NCI-H128 (cell line): Measurements from ENCODE around the gene DNASE1L1.

Experiments
- DNase-seq: peaks from one replicate; lab custom pipeline; 2025; ENCODE audit not compliant: unreplicated experiment; lab: John Stamatoyannopoulos, UW

The DNASE1L1 gene

DNA sequence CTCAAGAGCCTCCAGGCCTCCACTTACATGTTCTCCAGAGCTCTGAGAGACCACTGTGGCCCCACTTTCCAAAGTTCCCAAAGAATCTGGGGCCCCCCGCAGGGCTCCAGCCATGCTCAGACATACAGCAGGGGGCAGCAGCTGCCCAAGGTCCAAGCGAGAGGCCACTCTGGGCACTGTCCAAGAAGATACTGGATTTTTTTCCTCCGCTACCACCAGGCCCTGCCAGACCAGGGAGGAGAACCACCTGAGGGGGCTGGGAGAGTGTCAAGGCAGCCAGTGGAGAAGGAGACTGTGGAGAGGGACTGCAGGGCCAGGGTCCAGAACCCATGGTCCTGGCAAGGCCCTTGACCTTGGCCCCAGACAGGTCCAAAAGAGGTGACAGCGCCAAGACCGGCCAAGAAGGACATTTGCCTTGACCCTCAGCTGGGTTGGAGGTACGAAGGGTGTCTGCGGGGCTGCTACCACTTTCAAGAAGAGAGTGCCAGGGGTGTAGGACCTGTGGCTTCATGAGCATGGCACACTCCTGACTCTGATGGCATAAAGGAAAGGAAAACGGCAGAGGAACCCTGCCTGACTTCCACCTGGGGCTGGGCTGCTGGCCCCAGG, 24.7 kb downstream of the DNASE1L1 start:
- no peak for DNase-seq

DNA sequence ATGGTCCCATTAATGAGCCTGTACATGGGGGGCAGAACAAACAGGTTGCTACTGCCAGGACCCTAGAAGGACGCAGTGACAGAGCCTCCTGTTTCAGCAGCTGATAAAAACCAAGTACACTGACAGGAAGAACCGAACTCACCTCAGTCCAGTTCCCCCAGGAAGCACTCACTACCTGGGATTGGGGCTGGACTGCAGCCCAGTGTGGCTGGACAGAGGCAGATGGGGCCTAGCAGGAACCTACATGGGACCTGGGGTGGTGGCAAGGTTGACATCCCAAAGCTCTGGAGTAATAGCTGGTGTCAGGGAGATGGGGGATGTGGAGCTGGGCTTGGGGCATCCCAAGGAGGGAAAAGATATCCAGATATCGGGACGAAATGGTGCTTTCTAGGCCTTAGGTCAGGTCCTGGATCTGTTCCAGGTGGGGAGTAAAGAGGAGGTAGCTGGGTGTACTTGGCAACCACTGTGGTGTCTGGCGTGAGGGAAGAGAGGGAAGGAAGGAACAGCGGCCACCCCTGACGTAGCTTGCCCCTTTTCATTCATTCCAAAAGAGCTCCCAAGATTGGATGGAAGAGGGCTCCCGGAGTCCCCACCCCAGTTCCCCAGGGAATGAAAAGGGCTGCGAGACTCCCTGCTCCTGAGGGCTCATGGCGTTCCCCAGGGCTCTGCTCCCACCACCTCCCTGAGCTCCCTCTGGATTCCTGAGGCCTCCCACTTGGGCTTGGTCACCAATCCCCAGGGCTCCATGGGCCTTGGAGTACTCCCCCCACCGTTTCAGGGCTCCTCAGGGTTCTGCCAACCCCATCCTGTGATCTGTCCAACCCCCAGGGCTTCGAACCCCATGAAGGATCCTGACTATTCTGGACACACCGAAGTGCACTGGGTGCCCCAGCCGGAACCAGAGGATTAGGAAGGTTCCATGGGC, 25.4 kb downstream of the DNASE1L1 start:
- no peak for DNase-seq

DNA sequence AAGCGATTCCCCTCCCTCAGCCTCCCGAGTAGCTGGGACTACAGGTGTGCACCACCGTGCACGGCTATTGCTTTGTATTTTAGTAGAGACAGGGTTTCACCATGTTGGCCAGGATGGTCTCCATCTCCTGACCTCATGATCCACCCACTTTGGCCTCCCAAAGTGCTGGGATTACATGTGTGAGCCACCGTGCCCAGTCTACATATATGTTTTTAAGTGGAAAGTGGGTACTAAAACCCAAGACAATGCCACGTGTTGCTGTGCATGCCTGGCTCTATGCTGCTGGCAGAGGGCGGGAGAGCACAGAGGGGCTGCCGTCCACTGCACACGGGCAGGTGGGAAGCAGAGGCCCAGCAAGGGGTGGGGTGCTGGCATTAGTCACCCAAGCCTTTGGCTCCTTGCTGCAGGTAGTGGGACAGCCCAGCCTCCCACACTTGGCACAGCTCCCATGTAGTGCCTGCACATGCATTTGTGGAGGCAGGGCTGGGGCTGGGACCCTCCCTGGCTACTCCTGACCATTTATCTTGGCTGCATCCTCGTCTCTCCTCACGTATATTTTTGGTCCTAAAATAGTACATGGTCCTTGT, 26.5 kb downstream of the DNASE1L1 start:
- DNase-seq: no peak

DNA sequence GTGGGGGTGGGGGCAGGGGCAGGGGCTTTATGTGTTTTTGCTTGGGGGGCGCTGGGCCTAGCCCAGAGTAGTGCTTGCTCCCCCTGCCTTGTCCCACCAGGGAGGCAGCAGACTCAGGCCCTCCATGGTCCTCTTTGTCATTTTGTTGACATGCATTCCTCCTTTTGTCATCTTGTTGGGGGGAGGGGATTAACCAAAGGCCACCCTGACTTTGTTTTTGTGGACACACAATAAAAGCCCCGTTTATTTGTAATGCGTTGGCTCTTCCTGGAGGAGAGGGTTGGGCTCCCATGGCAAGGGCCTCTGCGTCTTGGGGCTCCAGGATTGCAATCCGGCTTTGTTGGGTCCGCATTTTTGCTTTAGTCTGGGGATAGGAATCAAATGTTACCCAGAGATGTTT, 27.8 kb downstream of the DNASE1L1 start:
- DNase-seq: no peak

DNA sequence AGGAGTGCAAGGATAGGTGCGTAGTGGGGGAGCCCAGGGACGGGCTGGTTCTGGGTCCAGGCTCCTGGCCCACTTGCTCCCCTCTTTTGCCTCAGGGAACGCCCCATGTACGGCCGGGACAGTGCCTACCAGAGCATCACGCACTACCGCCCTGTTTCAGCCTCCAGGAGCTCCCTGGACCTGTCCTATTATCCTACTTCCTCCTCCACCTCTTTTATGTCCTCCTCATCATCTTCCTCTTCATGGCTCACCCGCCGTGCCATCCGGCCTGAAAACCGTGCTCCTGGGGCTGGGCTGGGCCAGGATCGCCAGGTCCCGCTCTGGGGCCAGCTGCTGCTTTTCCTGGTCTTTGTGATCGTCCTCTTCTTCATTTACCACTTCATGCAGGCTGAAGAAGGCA, 28.3 kb downstream of the DNASE1L1 start:
- DNase-seq: no peak

DNA sequence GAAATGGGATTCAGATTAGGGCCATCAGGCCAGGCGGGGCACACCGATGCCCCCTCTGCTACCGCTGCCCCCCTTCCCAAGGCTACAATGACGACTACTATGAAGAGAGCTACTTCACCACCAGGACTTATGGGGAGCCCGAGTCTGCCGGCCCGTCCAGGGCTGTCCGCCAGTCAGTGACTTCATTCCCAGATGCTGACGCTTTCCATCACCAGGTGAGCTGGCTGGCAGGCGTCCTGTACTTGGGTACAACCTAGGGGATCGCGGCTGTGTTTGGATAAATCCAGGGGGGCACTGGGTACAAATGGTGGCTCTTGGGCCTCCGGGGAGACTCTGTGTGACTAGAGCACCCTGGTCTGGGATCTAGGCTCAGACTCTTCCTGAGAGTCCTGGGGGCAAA, 28.9 kb downstream of the DNASE1L1 start:
- DNase-seq: no peak

DNA sequence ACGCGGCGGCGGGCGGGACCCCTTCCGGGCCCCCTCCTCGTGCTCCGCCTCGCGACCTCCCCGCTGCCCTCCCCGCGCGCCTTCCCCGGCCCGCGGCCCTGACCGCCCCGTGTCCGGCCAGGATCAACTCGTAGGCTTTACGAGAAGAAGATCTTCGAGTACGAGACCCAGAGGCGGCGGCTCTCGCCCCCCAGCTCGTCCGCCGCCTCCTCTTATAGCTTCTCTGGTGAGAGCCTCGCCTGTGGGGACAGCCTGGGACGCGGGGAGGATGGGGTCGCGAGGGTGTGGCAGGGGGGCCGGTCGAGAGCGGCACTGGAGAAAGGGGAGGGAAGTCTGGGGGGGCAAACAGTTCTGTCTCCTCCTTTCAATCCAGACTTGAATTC, 29.5 kb downstream of the DNASE1L1 start:
- DNase-seq: no peak

DNA sequence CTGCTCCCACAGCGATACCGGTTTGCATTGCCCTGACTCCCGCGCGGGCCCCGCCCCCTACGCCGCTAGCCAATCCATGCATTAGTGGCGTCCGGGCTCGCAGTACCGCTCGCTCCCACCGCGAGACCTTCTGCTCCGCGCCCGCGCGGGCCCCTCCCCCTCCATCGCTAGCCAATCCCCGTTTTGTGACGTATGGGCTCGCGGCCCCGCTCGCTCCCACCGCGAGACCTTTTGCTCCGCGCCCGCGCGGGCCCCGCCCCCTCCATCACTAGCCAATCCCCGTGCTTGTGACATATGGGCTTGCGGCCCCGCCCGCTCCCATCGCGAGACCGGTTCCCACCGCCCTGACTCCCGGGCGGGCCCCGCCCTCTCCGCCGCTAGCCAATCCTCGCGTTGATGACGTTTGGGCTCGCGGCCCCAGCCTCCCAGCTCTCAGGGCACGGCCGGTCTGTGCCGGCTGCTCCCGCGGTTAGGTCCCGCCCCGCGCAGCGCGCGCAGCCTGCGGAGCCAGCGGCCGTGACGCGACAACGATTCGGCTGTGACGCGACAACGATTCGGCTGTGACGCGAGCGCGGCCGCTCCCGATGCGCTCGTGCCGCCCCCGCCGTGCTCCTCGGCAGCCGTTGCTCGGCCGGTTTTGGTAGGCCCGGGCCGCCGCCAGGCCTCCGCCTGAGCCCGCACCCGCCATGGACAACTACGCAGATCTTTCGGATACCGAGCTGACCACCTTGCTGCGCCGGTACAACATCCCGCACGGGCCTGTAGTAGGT, 30.1 kb downstream of the DNASE1L1 start, which contains the start of gene EMD:
Gene EMD, plus strand, starts transcription at position 497 of the 770 bp plus-strand sequence. Its CDS starts 190 bp downstream, at position 687.
- peak; percentile 96 for DNase-seq

DNA sequence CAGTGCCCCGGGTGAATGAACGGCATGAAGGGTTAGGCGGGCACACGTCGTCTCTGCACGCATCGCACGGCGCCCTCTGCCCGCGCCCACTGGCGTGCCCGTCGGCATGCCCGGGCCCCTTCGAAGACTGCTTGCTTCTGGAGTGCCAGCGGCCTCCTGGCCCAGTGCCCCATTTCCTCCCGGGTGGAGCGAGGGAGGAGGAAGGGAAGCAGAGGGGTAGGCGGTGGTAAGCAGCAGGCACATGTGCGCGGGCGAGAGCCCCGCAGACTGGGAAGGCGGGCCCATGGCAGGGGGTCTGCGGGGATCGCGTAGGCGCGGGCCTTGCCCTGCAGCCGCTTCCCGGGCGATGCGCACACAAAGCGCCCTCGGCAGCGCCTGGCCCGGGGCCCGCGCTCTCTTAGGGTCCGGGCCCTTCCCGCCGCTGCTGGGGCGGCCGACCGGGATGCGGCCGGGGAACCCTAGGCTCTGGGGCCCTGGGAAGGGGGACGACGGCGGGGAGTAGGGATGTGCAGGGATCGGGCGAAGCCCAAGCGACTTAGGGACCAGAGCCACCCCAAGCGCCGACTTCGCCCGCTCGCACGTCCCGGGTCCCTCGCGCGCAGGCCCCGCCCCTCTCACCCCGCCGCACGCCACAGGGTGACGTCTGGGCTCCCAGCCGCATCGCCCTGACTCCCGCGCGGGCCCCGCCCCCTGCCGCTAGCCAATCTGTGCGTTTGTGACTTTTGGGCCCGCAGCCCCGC, 30.8 kb downstream of the DNASE1L1 start:
- peak; percentile 7 for DNase-seq

DNA sequence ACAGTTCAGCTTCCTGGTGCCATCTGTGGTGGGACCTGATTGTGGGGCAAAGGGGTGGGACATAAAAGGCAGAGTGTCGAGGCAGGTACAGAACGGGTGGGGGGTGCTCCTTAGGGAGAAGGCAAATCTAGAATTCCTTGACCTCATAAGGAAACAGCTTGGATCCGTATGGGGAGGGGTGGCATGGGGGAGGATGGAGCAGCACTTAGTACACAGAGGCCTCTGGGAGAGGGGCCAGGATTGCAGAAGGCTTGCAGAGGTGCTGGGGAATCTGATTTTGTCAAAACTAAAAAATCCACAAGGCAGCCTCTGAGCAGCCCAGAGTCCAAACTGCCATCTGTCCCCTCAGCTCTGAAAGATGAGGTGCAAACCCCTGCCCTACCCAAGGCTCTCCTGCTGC, 32.3 kb downstream of the DNASE1L1 start:
- DNase-seq: no peak

DNA sequence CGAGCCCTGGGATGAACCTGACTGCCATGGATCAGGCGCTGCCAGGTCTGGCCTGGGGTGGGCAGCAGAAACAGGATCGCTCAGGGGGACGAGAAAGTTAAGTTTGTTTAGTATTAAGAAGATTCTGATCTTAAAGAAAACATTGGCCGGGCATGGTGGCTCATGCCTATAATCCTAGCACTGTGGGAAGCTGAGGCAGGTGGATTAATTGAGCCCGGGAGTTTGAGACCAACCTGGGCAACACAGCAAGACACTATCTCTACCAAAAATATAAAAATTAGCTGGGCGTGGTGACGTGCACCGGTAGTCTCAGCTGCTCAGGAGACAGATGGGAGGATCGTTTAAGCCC, 33.9 kb downstream of the DNASE1L1 start:
- DNase-seq: no peak

DNA sequence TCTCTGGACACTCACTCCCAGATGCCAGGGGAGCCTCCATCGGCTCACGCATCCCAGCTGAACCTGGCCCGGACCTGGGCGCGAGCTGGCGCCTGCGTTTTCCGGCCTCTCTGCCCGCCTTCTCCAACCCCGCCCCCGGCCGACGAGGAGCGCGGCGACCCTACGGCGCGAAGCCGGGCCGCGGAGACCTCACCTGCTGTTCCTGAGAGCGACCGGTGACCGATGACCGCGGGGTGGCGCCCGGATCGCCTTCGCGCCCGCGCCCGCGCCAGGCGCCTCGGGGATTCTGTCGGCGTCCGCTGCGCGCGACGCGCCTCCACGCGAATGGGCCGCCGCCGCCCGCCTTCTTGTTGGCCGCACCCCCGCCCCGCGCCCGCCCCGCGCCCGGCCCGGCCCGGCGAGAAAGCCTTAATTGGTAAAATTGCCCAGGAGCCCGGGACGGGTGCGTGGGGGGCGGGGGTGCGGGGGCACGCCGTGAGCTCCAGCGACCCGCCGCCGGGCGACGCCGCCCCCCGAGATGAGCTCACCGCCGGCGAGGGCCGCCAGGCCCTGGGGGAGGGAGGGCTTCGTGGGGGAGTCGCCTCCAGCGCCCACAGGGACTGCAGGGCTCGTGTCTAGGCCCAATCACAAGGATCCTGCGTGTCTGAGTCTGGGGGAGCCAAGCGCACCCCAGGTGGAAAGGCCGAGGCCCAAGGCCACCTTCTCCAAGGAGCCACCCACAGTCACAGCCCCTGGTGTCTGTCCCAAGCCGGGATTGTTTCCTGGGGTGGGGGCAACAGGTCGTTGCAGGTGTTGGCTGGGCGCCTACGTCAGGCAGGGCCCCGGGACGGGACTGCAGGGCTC, 34.5 kb downstream of the DNASE1L1 start, which contains the start of gene FLNA:
Gene FLNA, minus strand, starts transcription at position 322 of the 843 bp plus-strand sequence. CDS start 3,389 bp downstream, outside the sequence.
- no peak for DNase-seq

DNA sequence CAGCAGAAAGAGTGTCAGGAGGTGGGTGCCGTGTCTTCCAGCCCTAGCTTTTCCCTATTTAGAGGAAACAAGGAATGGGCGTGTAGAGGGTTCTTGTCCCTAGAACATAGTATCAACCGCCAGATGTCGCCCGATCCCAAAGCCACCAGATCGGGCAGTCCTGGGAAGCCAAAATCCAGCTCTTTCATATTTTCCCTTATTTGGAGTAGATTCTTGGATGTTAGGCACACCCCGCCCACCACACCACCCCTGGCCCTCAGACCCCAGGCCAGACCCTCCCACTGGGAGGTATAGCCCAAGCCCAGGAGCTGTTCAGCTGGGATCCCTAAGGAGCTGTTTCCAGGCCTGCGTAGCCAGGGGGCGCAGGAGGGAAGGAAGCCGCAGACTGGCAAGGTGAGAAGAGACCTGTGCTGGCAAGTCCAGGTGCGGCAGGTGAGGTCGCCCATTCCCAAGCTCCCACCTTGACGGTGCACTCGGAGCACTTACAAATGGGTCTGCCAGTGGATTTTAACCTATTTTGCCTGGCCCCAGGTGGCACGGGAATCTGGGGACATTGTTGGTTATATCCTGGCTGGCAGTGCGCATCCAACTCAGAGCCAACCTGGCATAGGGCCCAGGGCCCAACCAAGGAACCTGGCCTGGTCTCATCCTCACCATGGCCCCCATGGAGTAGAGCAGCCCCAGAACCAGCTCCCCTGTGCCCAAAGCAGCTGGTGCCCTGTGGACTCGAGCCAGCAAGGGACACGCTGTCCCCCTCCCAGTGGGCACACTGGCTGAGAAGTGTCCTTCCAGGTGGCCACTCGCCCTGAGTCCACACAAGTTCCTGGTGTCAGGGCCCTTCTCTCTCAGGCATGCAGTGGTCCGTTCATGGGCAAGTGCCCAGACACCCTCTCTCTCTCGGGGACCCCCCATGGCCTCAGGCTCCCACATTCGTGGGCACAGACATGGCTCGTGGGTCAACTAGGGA, 35.4 kb downstream of the DNASE1L1 start:
- peak; percentile 25 for DNase-seq

DNA sequence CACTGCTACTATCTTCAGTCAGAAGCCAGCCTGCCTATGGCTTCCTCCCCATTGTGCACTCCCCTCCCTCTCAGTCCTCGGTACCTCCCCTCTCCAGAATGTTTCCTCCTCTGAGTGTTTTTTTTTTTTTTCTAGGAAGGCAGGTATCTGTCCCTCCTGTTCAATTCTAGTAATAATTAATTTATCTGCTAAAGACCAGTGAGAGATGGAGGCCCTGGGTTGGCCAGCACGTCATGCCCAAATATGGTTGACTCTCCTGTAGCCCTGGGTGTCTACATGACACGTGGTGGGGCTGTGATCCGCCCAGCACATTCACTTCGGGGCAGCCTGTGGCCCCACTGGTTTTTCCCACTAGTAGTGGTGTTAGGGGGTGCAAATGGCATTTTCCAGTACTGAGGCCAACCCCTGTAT, 36.4 kb downstream of the DNASE1L1 start:
- DNase-seq: no peak

DNA sequence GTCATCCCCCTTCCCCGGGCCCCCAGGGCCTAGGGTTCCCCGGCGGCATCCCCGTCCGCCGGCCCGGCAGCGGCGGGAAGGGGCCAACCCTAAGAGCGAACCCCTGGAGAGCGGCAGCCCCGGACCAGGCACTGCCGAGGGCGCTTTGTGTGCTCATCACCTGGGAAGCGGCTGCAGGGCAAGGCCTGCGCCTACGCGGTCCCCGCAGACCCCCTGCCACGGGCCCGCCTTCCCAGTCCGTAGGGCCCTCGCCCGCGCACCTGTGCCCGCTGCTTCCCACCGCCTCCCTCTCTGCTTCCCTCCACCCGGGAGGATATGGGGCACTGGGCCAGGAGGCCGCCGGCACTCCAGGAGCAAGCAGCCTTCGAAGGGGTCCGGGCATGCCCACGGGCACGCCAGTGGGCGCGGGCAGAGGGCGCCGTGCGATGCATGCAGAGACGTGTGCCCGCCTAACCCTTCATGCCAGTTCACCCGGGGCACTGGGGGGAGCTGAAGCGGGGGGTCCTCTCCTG, 37.2 kb downstream of the DNASE1L1 start:
- DNase-seq: no peak

DNA sequence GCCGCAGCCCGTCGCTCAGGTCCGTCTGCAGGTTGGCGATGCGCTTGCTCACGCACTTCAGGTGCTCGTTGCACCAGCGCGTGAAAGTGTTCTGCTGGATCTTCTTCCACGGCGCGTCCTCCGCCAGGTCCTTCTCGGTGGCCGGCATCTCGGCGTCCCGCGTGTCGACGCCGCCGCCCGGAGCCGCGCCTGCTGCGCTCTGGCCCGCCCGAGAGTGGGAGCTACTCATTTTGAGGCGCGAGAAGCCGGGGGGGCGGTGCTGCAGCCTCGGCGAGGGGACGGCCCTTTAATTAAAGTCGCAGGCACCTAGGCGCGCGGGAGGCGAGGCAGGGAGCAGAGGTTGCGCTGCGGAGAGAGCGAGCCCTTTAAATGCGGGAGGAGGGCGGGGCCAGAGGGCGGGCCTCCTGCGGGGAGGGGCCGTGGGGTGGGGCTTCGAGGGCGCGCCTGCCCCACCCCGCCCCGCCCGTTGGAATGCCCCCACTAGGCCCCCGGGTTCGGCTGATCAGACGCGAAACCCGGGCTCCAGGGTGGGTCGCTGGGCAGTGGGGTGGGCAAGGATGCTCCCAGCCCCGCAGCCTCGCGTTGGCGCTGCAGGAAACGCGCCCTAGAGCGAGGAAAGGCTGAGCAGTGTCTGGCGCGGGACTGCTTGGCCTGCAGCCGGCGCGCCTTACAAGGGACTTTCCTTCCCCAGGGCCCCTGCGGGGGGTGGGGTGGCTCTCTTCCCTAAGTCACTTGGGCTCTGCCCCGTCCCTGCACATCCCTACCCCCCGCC, 37.9 kb downstream of the DNASE1L1 start:
- DNase-seq: peak; percentile 87

DNA sequence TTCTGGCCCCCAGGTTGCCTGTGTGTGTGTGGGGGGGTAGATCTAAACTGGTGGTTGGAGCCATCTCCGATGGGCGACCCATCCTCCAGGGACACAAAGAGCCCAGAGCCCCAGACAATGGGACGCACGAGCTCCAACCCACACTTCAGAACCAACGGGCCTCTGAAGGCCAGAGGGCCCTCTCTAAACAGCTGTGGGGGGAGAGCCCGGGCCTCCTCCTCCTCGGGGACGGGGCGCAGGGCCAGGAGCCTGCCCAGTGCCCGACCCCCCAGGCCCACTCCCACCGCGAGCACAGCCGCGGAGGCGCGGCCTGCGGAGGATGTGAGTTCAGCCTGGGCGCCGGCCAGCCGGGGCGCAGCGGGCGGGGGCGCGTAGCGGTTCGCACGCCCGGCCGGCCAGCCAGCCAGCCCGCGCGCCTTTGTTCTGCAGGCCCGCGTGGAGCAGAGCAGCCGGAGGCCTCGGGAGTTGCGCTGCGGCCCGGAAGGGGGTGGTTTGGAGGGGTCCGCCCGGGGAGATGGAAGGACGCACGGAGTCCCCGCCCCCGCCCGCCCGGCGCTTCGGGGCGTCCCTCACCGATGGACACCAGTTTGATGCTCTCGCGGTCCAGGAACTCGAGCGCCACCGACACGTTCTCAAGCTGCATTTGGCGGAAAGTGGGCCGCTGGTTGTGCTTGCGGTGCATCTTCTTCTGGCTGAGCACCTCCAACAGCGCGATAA, 38.6 kb downstream of the DNASE1L1 start:
- no peak for DNase-seq
